GM18858 (cell line): ENCODE results near the gene JARID2.

Experiments
- ATAC-seq: cut with Tn5 transposase; IDR thresholded peaks from one replicate; pipeline ENCODE4 v1.9.1; 2021; ENCODE audit not compliant: unreplicated experiment

JARID2 gene

GRCh38 chr6:15513801-15514711 lies 268.2 kb downstream of the JARID2 start:
- ATAC-seq: no peak

- ATAC-seq: no peak
These were observed 269.4 kb downstream of the JARID2 start for GRCh38 chr6:15515226-15515625.

DNA sequence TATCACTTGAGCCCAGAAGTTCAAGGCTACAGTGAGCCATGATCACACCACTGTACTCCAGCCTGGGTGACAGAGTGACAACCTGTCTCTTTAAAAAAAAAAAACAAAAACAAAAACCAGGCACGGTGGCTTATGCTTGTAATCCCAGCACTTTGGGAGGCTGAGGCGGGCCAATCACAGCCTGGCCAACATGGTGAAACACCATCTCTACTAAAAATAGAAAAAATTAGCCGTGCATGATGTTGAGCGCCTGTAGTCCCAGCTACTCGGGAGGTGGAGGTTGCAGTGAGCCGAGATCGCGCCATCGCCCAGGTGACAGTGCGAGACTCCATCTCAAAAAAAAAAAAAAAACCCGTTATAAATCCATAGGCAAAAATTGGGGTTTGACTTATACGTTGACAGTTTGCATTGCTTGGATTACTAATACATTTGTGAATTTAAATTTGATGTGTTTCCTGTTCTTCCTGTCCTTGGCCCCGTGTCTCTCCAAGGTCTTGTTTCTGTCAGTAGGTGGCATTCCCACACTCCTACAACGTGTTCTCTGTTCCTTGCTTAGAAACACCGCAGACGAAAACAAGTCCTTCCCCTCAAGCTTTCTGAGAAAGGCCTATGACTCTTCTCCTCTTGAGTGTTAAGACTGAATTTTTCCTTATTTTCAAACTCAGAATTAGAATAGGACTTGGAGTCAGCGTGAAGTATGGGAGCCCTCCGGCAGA lies 269.9 kb downstream of the JARID2 start:
- no peak for ATAC-seq

DNA sequence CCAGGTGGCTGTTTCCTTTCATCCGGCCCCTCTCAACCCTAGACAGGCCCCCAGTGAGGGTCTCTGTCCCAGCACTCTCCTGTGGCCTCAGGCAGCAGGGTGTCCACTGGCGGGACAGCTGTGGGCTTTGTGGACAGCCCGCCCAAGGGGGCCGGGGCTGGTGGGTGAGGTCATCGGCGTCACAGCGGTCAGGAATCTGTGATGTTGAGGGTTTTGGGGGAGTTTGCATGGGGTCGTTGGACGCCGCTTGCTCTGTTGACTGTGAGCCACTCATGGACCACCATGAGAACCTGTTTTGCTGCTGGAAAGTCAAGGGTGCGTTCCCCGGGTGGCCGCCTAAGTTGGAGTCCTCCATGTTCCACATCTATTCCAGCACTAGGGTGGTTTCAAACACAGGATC lies 270.5 kb downstream of the JARID2 start:
- ATAC-seq: no peak

DNA sequence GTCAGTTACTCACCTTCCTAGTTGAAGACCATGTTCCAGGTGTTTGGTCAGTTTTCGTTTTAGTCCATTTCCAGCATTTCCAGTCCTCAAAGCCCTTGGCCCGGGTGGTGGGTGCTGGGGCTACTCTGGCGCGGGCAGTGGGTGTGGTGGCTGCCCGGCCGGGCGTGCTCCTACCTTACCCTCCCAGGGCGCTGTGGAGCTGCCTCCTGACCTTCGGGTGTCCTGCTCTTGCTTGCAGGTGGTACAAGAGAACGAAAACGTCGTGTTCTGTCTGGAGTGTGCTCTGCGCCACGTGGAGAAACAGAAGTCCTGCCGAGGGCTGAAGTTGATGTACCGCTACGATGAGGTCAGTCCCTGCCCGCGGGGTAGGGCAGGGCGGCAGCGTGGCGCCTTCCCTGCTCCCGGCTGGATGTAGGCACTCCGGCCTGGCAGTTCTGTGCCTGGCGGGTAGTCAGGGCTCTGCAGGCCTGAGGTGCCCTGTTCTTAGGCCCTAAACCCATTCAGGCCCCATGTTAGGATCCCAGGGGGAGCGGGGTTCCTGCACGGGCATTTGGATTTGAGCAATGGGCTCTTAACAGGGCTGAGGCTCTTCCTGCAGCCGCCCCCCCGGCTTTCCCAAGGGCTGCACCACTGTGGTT lies 271.2 kb downstream of the JARID2 start:
- no peak for ATAC-seq

DNA sequence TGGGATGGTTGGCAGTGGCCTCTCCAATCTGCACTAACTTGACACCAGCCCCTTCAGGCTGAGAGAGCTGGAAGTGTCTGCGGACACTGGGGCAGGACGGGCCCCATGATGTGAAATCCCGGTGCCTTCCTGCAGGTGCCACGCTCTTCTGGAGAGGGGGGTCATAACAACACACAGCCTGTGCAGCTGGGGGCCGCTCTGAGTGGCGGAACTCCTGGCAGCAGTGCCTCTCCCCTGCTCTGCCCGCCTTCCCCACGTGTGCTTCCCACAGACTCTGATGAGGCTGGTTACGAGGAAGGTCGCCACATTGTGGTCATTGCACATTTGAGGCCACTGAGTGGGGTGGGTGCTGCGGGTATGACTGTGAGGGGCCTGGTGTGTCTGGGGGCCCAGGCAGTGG lies 271.7 kb downstream of the JARID2 start:
- no peak for ATAC-seq

- ATAC-seq: no peak
These were observed 272.2 kb downstream of the JARID2 start for GRCh38 chr6:15518057-15518456.

DNA sequence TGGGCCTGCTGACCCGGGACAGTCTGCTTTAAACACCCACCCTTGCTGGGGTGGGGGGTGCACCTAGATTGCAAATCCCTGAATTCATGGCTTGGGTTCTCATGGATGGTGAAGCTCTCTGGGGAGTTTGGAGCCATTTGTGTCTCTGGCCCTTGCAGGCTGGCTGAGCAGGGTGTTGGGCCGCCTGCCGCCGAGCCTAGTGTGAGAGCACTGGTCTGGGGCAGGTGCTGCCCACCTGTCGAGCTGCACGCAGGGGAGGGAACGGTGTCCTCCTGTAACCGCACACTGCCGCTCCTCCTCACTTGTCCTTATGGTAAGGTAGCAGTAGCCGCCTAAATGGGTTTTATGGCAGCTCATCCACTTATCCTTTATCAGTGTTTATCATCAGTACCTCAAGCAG lies 273.0 kb downstream of the JARID2 start:
- ATAC-seq: no peak

DNA sequence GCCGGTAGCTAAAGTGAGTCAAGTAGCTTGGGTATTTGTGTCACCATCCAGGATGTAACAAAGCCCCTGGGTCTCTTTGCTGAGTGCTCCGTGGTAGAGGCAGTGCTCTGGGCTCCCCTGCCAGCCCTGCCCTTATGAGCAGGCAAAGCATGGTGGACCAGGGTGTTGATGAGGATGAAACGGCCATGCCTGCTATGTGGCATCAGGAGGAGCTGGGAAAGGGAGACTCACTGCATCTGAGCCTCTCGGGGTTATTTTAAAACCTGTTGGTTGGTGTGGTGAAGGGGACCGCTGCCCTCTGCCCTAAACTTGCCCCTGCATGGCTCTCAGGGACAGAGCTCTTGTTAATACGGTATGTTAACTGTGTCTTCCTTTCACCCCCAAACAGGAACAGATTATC lies 273.8 kb downstream of the JARID2 start:
- ATAC-seq: no peak

DNA sequence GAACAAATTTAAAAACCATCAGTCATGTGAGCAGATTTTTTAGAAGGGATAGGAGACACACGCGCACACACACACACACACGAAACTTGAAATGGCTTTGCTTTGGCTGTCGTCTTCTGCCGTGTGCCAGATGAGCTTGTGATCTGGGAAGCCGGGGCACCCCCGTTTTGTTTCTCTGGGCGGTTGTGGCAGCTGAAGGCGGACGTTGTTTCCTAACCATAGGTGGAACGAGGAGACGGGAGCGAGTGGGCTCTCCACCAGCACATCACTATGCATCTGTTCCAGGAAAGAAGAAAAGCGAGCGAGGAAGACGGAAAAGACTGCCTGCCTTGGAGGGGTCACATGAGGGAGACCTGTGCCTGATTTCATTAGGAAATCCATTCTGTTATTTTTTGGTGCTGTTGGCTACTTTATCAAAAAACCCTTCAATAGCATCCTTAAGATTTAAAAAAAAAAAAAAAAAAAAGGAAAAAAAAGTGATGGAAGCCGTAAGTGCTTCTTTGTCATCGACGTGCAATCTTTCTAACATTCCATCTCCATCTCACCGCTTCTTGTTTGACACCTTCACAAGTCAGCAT lies 274.8 kb downstream of the JARID2 start:
- no peak for ATAC-seq

- ATAC-seq: no peak
These were observed 275.7 kb downstream of the JARID2 start for GRCh38 chr6:15521582-15521981.

- no peak for ATAC-seq
These were observed 276.2 kb downstream of the JARID2 start for GRCh38 chr6:15522026-15522425.

DNA sequence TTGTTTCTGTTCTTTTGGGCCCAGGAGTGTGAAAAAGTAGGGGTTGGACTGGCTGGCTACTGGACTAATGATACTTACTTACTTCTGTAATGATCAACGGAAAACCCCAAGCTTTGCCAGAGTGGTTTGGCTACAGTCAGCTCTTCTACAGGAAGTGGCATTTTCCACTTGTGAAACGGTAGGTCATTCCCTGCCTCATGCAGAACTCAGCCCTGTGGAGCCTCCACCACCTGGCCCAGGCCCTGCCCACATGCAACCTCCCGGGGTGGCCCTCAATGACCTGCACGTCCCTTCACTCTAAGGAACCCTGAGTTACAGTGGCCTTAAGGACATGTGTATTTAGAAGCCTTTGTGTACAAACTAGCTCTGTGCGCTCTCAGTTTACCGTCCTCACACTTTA lies 276.6 kb downstream of the JARID2 start:
- no peak for ATAC-seq

DNA sequence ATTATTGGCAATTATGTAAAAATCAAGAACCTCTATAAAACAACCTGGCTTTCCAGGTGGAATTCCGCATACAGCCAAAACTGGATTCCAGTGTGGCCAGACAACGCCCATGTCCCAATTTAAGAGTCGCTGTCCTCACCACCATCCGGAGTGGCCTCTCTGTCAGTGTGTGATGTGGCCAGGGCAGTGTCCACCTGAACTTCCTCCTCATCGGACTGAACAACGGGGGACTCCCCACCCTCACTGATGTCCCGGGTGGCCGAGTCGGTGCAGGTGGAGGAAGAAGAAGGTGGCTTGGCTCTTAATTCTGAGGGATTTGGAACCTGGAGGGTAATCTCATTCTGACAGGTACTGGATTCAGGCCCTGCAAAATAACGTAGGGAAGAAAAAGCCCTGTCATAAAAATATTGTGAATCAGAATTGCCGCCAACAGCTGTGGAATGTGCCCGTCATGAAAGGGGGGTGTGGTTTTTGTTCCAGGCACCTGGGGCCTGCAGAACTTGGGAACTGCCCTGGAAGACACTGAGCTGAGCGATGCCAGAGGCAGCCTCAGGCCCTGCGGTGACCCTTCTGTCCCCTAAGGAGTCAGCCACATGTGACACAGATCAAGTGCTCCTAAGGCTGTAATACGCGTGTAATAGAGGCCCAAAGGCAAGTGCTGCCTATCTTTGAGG lies 277.1 kb downstream of the JARID2 start:
- no peak for ATAC-seq

- ATAC-seq: no peak
These were observed 278.1 kb downstream of the JARID2 start for GRCh38 chr6:15523679-15524630.

DNA sequence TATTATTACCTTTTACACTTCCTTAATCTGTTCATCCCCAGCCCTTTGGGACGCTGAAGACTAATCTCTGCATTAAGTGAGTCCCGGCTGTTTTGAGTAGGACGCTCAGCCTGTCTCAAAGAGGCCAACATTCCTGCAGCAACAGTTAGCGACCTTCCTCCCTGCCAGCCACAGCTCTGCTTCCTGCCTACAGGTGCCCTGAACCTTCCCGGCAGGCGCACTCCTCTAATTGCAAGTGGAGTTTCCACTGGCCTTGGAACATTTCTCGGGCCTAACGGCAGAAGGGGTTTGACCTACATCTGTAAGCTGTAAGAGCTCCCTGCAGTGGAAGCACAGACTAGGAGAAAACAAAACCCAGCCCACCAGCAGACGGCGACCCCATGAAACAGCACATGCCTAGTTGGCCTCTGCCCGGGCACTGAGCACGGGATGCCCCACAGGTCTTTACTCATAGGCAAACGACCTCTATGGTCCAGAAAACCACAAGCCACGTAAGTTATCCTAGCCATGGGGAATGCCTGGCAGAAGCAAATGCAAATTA lies 279.1 kb downstream of the JARID2 start:
- no peak for ATAC-seq

DNA sequence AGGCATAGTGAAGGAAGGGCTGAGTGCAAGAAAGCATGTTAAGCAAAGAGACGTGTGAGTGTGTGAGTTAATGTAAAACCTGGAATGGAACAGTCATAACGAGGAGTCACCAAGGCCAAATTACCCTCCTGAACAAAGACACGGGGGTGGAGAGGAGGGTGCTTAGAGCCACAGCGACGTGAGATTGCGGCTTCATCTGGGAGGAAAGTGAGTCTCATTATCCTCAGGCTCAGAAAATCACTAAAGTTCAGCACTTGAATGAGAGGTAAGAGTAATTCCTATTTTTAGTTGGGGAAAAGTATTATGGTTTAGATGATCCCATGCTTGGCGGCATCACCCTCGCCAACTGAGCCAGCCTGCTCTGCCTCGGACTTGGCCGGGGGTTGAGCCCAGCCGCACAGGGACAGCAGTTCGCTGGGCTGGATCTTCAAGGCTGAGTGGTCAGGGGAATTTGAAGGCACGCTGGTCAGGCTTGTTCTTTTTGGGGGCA lies 280.4 kb downstream of the JARID2 start:
- ATAC-seq: no peak

GRCh38 chr6:15527838-15528617 lies 282.2 kb downstream of the JARID2 start:
- ATAC-seq: no peak

DNA sequence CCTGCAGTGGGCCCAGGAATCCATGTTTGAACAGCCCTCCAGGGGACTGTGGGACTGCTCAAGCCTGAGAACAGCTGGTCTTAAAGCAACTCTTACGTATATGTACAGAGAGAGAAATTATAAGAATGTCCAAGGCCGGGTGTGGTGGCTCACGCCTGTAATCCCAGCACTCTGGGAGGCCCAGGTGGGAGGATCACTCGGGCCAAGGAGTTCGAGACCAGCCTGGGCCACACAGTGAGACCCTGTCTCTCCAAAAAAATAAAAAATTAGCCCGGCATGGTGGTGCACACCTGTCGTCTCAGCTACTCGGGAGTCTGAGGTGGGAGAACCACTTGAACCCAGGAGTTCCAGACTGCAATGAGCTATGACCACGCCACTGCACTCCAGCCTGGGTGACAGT lies 283.0 kb downstream of the JARID2 start:
- no peak for ATAC-seq
